Astrocyte of the cerebellum (primary cell): ENCODE results near the gene RAI14.

Source experiments
- DNase-seq: peaks from one replicate; pipeline ENCODE4 v3.0.0-alpha.2; 2011; ENCODE audit warnings: low read depth
- H3K4me3 ChIP-seq: 2 replicates; pipeline ENCODE4 v1.5.1; 2011; ENCODE audit warnings: mild to moderate bottlenecking, low read depth, low read length, moderate library complexity
- in situ Hi-C: cut with HindIII; loops from 2 replicates; pipeline ENCODE4 v1.10.0; 2017; ENCODE audit warnings: low sequenced_read_pairs
- TF ChIP-seq, protein P1 (sequence below): IDR thresholded peaks from 2 replicates; pipeline ENCODE4 v1.5.1; 2012; ENCODE audit warnings: low read length, low read depth, moderate library complexity, mild to moderate bottlenecking; ENCODE audit errors: missing control alignments

The RAI14 gene

DNA sequence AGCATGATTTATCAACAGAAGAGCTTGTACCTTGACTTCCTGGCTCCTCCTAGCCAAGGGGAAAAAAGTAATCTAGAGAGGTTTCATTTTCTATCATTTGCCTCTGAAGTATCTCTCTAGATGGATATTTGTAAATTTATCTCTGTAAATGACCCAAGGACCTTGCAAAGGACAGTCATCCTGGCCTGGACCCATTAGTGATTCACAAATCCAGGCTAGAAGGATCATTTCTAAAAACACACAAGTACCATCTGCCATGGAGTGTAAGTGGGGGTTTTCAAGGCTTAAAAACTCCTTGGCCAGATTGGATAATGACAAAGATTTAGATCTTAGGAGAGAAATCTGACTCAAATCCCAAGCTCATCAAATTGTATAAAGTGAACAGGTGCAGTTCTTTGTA lies 190.9 kb downstream of the RAI14 start:
- in situ Hi-C loops = no loop called here
- DNase-seq = no peak
- no peak overlapping the region for H3K4me3 ChIP-seq
- TF ChIP-seq, protein P1, sequence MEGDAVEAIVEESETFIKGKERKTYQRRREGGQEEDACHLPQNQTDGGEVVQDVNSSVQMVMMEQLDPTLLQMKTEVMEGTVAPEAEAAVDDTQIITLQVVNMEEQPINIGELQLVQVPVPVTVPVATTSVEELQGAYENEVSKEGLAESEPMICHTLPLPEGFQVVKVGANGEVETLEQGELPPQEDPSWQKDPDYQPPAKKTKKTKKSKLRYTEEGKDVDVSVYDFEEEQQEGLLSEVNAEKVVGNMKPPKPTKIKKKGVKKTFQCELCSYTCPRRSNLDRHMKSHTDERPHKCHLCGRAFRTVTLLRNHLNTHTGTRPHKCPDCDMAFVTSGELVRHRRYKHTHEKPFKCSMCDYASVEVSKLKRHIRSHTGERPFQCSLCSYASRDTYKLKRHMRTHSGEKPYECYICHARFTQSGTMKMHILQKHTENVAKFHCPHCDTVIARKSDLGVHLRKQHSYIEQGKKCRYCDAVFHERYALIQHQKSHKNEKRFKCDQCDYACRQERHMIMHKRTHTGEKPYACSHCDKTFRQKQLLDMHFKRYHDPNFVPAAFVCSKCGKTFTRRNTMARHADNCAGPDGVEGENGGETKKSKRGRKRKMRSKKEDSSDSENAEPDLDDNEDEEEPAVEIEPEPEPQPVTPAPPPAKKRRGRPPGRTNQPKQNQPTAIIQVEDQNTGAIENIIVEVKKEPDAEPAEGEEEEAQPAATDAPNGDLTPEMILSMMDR = no peak

DNA sequence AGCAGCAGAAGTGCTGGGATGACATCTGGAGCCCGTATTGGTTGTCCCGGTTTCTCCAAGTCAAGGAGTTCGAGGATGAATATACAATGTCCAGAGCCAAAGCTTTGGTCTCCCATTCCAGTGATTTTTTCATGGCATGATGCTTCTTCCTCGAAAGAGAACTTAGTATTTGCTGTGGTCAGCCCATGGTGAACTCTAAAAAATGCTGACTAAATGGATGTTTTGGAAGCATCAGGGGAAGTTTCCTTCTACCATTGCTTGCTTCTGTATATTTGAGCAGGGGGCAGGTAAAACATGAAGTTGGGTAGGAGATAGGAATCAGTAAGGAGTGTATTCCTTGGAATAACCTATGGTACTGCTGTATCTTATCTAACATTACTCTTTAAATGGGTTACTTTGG lies 191.4 kb downstream of the RAI14 start:
- DNase-seq = no peak
- TF ChIP-seq, protein P1 = no peak
- no peak overlapping the region for H3K4me3 ChIP-seq
- in situ Hi-C loops = no loop called here

GRCh38 chr5:34848230-34848629 lies 192.1 kb downstream of the RAI14 start:
- TF ChIP-seq, protein P1 = no peak
- no peak overlapping the region for H3K4me3 ChIP-seq
- DNase-seq = no peak
- in situ Hi-C loops = no loop called here

GRCh38 chr5:34849253-34849652 lies 193.1 kb downstream of the RAI14 start:
- in situ Hi-C loops = no loop called here
- DNase-seq = no peak
- no peak overlapping the region for H3K4me3 ChIP-seq
- TF ChIP-seq, protein P1 = no peak

DNA sequence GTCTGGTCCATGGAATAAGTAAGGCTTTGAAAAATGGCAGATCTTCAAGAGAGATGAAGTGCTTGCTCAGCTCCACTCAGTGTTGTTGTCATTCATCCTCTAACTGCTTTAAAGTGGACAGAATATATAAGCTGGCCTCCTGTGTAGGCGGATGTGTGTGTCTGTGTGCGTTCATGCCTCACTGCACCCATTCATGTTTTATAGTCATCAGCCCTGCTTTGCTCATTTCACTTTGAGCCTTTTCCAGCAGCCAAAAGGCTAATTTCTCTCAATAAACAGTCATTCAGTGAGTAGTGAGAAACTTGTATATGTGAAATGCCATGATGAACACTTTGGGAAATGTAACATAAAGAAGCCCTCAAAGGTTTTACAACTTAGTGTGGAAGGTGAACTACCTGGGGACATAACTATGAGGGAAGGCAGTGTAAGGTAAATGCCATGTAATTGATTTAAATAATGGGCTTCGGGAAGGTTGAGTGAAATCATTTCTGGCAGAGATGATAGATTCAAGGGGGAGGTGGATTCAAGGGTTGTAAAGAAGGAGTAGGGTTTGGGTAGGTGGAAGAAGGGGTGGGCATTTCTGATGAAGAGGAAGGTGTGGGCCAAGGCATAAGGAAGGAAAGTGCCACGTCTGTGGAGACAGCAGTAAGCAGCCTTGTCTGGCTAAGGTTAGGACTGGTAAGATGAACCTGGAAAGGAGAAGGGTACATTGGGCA lies 198.5 kb downstream of the RAI14 start:
- in situ Hi-C loops = no loop called here
- TF ChIP-seq, protein P1 = no peak
- H3K4me3 ChIP-seq = no peak overlapping the region
- DNase-seq = peak; percentile 67

DNA sequence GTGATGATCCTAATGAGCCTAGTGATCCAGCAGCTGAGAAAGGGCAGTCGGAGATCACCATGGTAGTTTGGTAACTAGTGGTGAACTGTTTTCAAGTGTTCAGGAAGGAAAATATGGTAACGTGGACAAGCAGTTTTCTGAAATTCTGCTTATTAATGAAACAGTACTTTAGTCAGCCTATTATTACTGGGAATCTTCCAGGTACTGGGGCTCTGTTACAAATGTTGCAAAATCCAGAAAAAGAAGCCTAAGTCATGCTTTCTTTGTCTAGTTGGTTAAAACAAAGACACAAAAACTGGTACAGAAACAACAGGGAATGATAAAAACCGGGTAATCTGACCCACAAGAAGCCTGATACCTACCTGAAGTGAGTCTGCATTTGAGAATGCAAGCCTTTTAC lies 201.0 kb downstream of the RAI14 start:
- TF ChIP-seq, protein P1 = no peak
- DNase-seq = no peak
- H3K4me3 ChIP-seq = no peak overlapping the region
- in situ Hi-C loops = no loop called here
